OCI-LY3 (cell line): ENCODE data around the gene AGO3.

Source experiments
- EZH2phosphoT487 ChIP-seq: fragments of 200-600 bp; shearing (Covaris generic); IDR thresholded peaks from 2 replicates; pipeline ENCODE4 v1.6.1; 2018; ENCODE audit warnings: antibody characterized with exemption, mixed run types, low read depth
- TF ChIP-seq, protein P1 (sequence below): fragments of 200-600, 300-600 bp; sonication (generic); IDR thresholded peaks from 2 replicates; pipeline ENCODE4 v1.5.1; 2014; ENCODE audit warnings: antibody characterized with exemption, low read length, low read depth

GRCh38 chr1:36092166-36092797 is 161.4 kb downstream of the AGO3 start:
- TF ChIP-seq, protein P1, sequence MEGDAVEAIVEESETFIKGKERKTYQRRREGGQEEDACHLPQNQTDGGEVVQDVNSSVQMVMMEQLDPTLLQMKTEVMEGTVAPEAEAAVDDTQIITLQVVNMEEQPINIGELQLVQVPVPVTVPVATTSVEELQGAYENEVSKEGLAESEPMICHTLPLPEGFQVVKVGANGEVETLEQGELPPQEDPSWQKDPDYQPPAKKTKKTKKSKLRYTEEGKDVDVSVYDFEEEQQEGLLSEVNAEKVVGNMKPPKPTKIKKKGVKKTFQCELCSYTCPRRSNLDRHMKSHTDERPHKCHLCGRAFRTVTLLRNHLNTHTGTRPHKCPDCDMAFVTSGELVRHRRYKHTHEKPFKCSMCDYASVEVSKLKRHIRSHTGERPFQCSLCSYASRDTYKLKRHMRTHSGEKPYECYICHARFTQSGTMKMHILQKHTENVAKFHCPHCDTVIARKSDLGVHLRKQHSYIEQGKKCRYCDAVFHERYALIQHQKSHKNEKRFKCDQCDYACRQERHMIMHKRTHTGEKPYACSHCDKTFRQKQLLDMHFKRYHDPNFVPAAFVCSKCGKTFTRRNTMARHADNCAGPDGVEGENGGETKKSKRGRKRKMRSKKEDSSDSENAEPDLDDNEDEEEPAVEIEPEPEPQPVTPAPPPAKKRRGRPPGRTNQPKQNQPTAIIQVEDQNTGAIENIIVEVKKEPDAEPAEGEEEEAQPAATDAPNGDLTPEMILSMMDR = no peak
- TF ChIP-seq EZH2phosphoT487 = no peak
